Subcutaneous adipose tissue (tissue), 4 donors: Measurements from ENCODE around the gene TNFSF12. TPM values are rescaled to one million over a fixed set of nuclear protein-coding genes. Genes with fewer than 3 reads are reported as not detected.

Experiments used
- total RNA-seq, 4 donors: library from RNA; depleted of rRNA; stranded (reverse); fragments of >200 nt; gene quantifications; one replicate each; pipeline ENCODE4 v1.1.0, GENCODE V29; 2016
- TF ChIP-seq, protein P1 (sequence below): fragments of 450-650 bp; IDR thresholded peaks from one replicate; pipeline ENCODE4 v1.5.1; 2016; ENCODE audit warnings: low read depth, mild to moderate bottlenecking, control low read depth, antibody characterized with exemption, moderate library complexity

The TNFSF12 gene
- total RNA-seq, 4 donors from 2014 or later = 21.2 to 61.9 (median 58.7) TPM

DNA sequence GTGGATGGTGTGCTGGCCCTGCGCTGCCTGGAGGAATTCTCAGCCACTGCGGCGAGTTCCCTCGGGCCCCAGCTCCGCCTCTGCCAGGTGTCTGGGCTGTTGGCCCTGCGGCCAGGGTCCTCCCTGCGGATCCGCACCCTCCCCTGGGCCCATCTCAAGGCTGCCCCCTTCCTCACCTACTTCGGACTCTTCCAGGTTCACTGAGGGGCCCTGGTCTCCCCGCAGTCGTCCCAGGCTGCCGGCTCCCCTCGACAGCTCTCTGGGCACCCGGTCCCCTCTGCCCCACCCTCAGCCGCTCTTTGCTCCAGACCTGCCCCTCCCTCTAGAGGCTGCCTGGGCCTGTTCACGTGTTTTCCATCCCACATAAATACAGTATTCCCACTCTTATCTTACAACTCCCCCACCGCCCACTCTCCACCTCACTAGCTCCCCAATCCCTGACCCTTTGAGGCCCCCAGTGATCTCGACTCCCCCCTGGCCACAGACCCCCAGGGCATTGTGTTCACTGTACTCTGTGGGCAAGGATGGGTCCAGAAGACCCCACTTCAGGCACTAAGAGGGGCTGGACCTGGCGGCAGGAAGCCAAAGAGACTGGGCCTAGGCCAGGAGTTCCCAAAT is 8.4 kb downstream of the TNFSF12 start:
- TF ChIP-seq, protein P1, sequence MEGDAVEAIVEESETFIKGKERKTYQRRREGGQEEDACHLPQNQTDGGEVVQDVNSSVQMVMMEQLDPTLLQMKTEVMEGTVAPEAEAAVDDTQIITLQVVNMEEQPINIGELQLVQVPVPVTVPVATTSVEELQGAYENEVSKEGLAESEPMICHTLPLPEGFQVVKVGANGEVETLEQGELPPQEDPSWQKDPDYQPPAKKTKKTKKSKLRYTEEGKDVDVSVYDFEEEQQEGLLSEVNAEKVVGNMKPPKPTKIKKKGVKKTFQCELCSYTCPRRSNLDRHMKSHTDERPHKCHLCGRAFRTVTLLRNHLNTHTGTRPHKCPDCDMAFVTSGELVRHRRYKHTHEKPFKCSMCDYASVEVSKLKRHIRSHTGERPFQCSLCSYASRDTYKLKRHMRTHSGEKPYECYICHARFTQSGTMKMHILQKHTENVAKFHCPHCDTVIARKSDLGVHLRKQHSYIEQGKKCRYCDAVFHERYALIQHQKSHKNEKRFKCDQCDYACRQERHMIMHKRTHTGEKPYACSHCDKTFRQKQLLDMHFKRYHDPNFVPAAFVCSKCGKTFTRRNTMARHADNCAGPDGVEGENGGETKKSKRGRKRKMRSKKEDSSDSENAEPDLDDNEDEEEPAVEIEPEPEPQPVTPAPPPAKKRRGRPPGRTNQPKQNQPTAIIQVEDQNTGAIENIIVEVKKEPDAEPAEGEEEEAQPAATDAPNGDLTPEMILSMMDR = no peak

DNA sequence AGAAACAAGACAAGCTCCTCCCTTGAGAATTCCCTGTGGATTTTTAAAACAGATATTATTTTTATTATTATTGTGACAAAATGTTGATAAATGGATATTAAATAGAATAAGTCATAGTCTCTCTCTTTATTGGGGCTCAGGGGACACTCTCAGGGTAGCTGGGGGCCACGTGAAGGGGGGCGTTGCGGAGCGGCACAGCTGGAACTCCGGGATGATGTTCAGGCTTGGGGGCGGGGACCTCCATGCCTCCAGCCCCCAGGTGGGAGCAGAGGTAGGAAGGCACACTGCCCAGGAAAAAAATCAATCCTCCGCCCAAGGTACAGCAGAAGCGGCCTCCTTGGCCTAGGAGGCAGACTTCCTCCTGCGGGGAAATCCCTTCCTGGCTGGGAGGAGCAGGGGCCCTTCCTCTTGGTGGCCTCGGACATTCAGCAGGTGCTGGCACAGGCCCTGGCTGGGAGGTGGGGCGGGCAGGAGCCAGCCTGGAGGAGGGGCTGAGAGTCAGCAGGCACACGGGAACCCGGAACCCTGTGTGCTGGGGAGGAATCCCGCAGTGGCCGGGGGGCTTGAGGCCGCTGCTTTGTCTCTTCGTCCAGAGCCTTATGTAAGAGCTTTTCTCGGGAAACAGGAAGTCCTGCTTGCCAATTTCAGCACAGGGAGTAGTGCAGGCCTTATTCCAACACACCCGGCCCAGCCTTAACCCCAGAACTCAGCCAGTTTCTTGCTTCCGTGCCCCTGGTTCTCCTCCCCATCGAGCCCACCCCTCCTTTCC is 9.1 kb downstream of the TNFSF12 start:
- TF ChIP-seq, protein P1 = no peak

DNA sequence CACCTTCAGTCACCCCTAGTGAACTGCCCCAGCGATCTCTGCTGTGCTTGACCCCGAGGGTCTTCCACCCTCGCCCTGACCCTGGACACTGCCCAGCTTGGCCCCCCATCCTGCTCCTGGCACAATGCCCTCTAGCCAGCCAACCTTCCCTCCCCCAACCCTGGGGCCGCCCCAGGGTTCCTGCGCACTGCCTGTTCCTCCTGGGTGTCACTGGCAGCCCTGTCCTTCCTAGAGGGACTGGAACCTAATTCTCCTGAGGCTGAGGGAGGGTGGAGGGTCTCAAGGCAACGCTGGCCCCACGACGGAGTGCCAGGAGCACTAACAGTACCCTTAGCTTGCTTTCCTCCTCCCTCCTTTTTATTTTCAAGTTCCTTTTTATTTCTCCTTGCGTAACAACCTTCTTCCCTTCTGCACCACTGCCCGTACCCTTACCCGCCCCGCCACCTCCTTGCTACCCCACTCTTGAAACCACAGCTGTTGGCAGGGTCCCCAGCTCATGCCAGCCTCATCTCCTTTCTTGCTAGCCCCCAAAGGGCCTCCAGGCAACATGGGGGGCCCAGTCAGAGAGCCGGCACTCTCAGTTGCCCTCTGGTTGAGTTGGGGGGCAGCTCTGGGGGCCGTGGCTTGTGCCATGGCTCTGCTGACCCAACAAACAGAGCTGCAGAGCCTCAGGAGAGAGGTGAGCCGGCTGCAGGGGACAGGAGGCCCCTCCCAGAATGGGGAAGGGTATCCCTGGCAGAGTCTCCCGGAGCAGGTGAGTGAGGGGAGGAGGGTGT is 9.9 kb downstream of the TNFSF12 start, which contains the start of gene TNFSF13:
Gene TNFSF13 (plus strand): TSS at position 207 of the 776 bp plus-strand sequence. CDS start 290 bp downstream, at position 497.
- TF ChIP-seq, protein P1 = no peak

DNA sequence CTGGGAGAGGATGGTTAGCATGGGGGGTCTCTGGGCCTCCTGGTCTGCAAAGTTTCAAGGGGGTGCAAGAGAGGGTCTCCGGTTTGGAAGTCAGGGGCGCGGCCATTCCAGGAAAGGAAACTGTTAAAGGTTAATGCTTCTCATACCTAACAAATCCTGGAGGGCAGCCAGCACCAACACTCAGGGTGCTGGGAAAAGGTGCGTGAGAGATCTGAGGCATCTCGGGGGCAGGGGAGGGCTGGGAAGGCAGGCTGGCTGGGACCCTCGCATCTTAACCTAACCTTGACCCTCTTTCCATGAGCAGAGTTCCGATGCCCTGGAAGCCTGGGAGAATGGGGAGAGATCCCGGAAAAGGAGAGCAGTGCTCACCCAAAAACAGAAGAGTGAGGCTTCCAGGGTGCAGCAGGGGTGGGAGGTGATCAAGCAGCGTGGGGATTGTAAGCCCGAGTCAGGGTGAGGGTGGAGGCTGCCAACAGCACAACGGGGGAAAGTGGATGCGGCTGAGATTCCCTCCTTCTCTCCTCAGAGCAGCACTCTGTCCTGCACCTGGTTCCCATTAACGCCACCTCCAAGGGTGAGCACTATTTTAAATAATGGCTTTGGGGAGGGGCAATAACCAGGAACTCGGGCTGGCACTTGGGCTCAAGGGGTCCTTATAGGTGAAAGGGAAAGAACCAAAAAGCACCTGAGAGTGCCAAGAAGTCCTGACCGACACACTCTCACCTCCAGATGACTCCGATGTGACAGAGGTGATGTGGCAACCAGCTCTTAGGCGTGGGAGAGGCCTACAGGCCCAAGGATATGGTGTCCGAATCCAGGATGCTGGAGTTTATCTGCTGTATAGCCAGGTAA is 10.7 kb downstream of the TNFSF12 start:
- TF ChIP-seq, protein P1 = no peak

DNA sequence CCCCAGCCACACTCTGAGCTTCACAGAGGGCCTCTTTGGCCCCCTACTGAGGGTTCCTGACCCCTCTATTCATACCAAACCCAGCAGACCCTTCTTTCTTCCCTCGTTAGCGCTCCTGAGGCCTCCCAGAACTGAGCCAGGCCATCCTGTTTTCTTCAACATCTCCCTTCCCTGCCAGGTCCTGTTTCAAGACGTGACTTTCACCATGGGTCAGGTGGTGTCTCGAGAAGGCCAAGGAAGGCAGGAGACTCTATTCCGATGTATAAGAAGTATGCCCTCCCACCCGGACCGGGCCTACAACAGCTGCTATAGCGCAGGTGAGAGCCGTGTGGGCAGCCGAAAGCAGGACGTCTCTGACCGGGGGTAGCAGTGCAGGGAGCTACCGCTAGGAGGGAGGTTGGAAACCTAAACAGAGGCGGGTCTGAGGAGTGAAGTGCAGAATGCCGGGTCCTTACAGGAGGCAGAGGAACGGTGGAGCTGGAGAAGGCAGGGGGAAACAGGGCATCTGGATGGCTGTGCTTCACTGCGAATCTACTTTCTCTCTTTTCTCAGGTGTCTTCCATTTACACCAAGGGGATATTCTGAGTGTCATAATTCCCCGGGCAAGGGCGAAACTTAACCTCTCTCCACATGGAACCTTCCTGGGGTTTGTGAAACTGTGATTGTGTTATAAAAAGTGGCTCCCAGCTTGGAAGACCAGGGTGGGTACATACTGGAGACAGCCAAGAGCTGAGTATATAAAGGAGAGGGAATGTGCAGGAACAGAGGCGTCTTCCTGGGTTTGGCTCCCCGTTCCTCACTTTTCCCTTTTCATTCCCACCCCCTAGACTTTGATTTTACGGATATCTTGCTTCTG is 11.5 kb downstream of the TNFSF12 start:
- TF ChIP-seq, protein P1 = no peak

DNA sequence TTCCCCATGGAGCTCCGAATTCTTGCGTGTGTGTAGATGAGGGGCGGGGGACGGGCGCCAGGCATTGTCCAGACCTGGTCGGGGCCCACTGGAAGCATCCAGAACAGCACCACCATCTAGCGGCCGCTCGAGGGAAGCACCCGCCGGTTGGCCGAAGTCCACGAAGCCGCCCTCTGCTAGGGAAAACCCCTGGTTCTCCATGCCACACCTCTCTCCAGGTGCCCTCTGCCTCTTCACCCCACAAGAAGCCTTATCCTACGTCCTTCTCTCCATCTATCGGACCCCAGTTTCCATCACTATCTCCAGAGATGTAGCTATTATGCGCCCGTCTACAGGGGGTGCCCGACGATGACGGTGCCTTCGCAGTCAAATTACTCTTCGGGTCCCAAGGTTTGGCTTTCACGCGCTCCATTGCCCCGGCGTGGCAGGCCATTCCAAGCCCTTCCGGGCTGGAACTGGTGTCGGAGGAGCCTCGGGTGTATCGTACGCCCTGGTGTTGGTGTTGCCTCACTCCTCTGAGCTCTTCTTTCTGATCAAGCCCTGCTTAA is 12.2 kb downstream of the TNFSF12 start:
- TF ChIP-seq, protein P1 = no peak
